Heart left ventricle (tissue), 16 donors: ENCODE results near the gene MXI1. TPM values are rescaled to one million over a fixed set of nuclear protein-coding genes. Genes with fewer than 3 reads are reported as not detected.

ENCODE experiments used
- ATAC-seq, 4 donors: fragments of 200-7000 bp; cut with Tn5 transposase; one replicate each; pipeline ENCODE4 v1.9.1; 2020 to 2022; ENCODE audit warnings: moderate library complexity in 4 of 4, mild to moderate bottlenecking in 3 of 4, moderate number of reproducible peaks in 1 of 4
- DNase-seq, 5 donors: peaks; one replicate each; pipeline ENCODE4 v3.0.0-alpha.2; 2020
- H3K27ac ChIP-seq, 12 donors: fragments of 200-600 bp; sonication (generic) in 4 of 12; one replicate each; pipeline versions ENCODE4 v1.5.0 to v1.8.0; 2016 to 2022; ENCODE audit warnings: mild to moderate bottlenecking in 2 of 12
- H3K27me3 ChIP-seq, 9 donors: fragments of 200-600 bp; sonication (generic) in 2 of 9; one replicate each; pipeline versions ENCODE4 v1.5.1 to v1.8.0; 2016 to 2022; ENCODE audit warnings: mild to moderate bottlenecking in 3 of 9
- H3K36me3 ChIP-seq, 9 donors: fragments of 200-600 bp; sonication (generic) in 2 of 9; one replicate each; pipeline versions ENCODE4 v1.5.0 to v1.8.0; 2018 to 2022; ENCODE audit warnings: mild to moderate bottlenecking in 2 of 9
- H3K4me1 ChIP-seq, 12 donors: fragments of 200-600 bp; sonication (generic) in 4 of 12; one replicate each; pipeline versions ENCODE4 v1.5.0 to v1.8.0; 2016 to 2022; ENCODE audit warnings: mild to moderate bottlenecking in 3 of 12
- H3K4me3 ChIP-seq, 12 donors: fragments of 200-600 bp; sonication (generic) in 4 of 12; one replicate each; pipeline versions ENCODE4 v1.5.0 to v1.8.0; 2017 to 2022; ENCODE audit warnings: mild to moderate bottlenecking in 9 of 12, moderate library complexity in 4 of 12
- H3K9me3 ChIP-seq, 12 donors: fragments of 200-600 bp; sonication (generic) in 4 of 12; one replicate each; pipeline versions ENCODE4 v1.5.0 to v1.8.0; 2016 to 2022; ENCODE audit warnings: mild to moderate bottlenecking in 1 of 12
- POLR2A ChIP-seq, 2 donors: fragments of 450-650 bp; IDR thresholded peaks; one replicate each; pipeline ENCODE4 v1.6.1; 2017; ENCODE audit warnings: antibody characterized with exemption in 2 of 2, mild to moderate bottlenecking in 2 of 2, moderate library complexity in 2 of 2
- WGBS, 4 donors: extraction: QIAGEN DNeasy Blood & Tissue Kit in 2 of 4; methylation state at CpG; one replicate each; pipeline versions ENCODE4 v1.1.5 to v1.1.7; 2013 to 2018; 5-methylcytosine and 5-hydroxymethylcytosine counted together
- intact Hi-C, 10 donors: fragments of 100-400 bp; cut with DNase I; formaldehyde crosslinking; loops; one replicate each; pipeline versions ENCODE4 v1.11.1 to v1.14.2; 2022
- polyA plus RNA-seq, 2 donors: library from polyadenylated mRNA; stranded (reverse); fragments of 200-250 nt; gene quantifications; one replicate each; pipeline ENCODE4 v1.2.3, GENCODE V29; 2013
- total RNA-seq, 9 donors: library from RNA; depleted of rRNA in 2 of 9; stranded (reverse); fragments of >200 nt in 2 of 9; fragmentation: NEBNext Ultra II Directional in 3 of 9; extraction: Animal tissue kit (Norgen Biotek cat#: 25700) in 3 of 9; gene quantifications; one replicate each; pipeline versions ENCODE4 v1.1.0 to v1.2.4, GENCODE V29; 2016 to 2023
- TF ChIP-seq, protein P1 (sequence below), 12 donors: fragments of 200-600 bp; sonication (generic) in 4 of 12; IDR thresholded peaks; one replicate each; pipeline versions ENCODE4 v1.5.0 to v1.8.0; 2018 to 2022; ENCODE audit warnings: antibody characterized with exemption in 12 of 12, mild to moderate bottlenecking in 5 of 12
- donor health status: ischemic (EF 13 %, LVEDD 7.1; RV severe dilation, severe dysfunction).
- donor health status: healthy with polysubstance abuse.
- donor health status: DM: no; HTN: yes; CAD: no.
- donor health status: DM: no; HTN: no; CAD: no.
- donor health status: ischemic (EF 25% LVEDD 6.9; RV normal size, moderate dysfunction).
- donor health status: ischemic (EF 25% LVEDD 5.7; RV mildly dilated, moderate dysfunction).
- donor health status: healthy.
- donor health status: DM: yes; HTN: yes; CAD: no.
- donor health status: ischemic (EF 35%, LVEDD 5.7; RV mildly dilated, moderate dysfunction).
- donor health status: nonischemic (EF 11% LVEDD 7.7; RV severe dilation, severe dysfunction).
- donor health status: DM: yes; HTN: yes; CAD: no.
- donor health status: PGD.
- donor health status: ischemic (EF 29% LVEDD 5.4; RV normal size, mild dysfunction).
- donor health status: nonischemic (EF 23%, LVEDD 6.1; RV moderate dilation, normal function).

The MXI1 gene
- total and polyA plus RNA-seq, 11 donors, result 20.3 to 83.2 (median 60.6) TPM

DNA sequence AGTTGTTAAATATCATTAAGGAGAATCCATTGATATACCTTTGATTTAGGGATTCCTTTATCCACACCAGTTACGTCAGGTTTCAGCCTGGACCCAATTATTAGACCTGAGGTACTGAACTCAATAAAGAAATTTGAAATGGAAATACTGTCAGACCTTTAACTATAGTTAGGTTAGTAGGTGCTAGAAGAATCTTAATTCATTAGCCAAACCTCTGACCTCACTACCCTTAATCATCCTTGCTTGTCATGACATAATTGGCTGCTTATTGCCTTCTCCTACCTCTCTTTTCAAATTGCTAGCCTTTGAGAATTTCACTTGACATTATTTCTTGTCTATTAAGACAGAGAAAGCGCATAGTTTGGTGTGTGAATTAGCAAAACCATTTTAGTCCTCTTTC is 70.2 kb downstream of the MXI1 start:
- no peak overlapping the region for H3K4me3 ChIP-seq
- TF ChIP-seq, protein P1, sequence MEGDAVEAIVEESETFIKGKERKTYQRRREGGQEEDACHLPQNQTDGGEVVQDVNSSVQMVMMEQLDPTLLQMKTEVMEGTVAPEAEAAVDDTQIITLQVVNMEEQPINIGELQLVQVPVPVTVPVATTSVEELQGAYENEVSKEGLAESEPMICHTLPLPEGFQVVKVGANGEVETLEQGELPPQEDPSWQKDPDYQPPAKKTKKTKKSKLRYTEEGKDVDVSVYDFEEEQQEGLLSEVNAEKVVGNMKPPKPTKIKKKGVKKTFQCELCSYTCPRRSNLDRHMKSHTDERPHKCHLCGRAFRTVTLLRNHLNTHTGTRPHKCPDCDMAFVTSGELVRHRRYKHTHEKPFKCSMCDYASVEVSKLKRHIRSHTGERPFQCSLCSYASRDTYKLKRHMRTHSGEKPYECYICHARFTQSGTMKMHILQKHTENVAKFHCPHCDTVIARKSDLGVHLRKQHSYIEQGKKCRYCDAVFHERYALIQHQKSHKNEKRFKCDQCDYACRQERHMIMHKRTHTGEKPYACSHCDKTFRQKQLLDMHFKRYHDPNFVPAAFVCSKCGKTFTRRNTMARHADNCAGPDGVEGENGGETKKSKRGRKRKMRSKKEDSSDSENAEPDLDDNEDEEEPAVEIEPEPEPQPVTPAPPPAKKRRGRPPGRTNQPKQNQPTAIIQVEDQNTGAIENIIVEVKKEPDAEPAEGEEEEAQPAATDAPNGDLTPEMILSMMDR (IDR thresholded peaks at IDR 0.05), result no peak
- no peak for TF ChIP-seq POLR2A (IDR thresholded peaks at IDR 0.05)
- no peak for ATAC-seq
- DNase-seq, result no peak
- H3K27me3 ChIP-seq, result no peaks in the 10 kb centered on the region
- intact Hi-C loops, result loop anchor here (1.0 to 10.0 kb wide), 10 partner anchors 50 to 395 kb away; partner anchors contain the start of genes MXI1 (in 5 of the 10) and ADD3 (in 1 of the 10)
- peaks cover 0 to 28% (median 10%) of the 10 kb centered on the region in 9 donors for H3K36me3 ChIP-seq
- peak overlapping the region in 5 of 12 donors; percentile 6 to 52 (median 18) for H3K27ac ChIP-seq
- H3K4me1 ChIP-seq, result peaks cover 5 to 79% (median 49%) of the 10 kb centered on the region in 12 donors
- H3K9me3 ChIP-seq, result no peaks in the 10 kb centered on the region
- 93 to 99% (median 96%) methylated on average over 2 of the region's 2 CpGs for WGBS, 4 donors

GRCh38 chr10:110278562-110279406 is 71.4 kb downstream of the MXI1 start:
- peak overlapping the region in 9 of 12 donors; percentile 2 to 52 (median 26) for H3K27ac ChIP-seq
- intact Hi-C loops, result loop anchor here (1.0 to 10.0 kb wide), 14 partner anchors 51 to 396 kb away; partner anchors contain the start of genes MXI1 (in 5 of the 10) and ADD3 (in 1 of the 10)
- H3K27me3 ChIP-seq, result no peaks in the 10 kb centered on the region
- peaks cover 0 to 30% (median 13%) of the 10 kb centered on the region in 9 donors for H3K36me3 ChIP-seq
- no peak for TF ChIP-seq POLR2A (IDR thresholded peaks at IDR 0.05)
- TF ChIP-seq, protein P1 (IDR thresholded peaks at IDR 0.05), result no peak
- peaks cover 5 to 71% (median 42%) of the 10 kb centered on the region in 12 donors for H3K4me1 ChIP-seq
- no peak for DNase-seq
- no peaks in the 10 kb centered on the region for H3K9me3 ChIP-seq
- peak overlapping the region in 1 of 12 donors; percentile 27 for H3K4me3 ChIP-seq
- ATAC-seq, result no peak
- WGBS, 4 donors, result 60 to 63% (median 62%) methylated on average over 7 of the region's 7 CpGs

GRCh38 chr10:110279407-110279986 is 72.1 kb downstream of the MXI1 start:
- ATAC-seq (peak; percentile 39 to 75 (median 69)), DNase-seq (peak in 4 of 5 donors; percentile 34 to 57 (median 50))
- no peaks in the 10 kb centered on the region for H3K27me3 ChIP-seq
- peaks cover 0 to 37% (median 20%) of the 10 kb centered on the region in 9 donors for H3K36me3 ChIP-seq
- H3K9me3 ChIP-seq, result no peaks in the 10 kb centered on the region
- no peak for TF ChIP-seq POLR2A (IDR thresholded peaks at IDR 0.05)
- TF ChIP-seq, protein P1 (IDR thresholded peaks at IDR 0.05), result peak; percentile 62 to 90 (median 81)
- H3K27ac ChIP-seq, result peak overlapping the region in 8 of 12 donors; percentile 2 to 46 (median 26)
- peak overlapping the region in 1 of 12 donors; percentile 27 for H3K4me3 ChIP-seq
- peaks cover 0 to 64% (median 35%) of the 10 kb centered on the region in 12 donors for H3K4me1 ChIP-seq
- intact Hi-C loops, result loop anchor here (1.0 to 10.0 kb wide), 14 partner anchors 52 to 397 kb away; partner anchors contain the start of genes MXI1 (in 5 of the 10) and ADD3 (in 1 of the 10)
- 22 to 28% (median 26%) methylated on average over 6 of the region's 6 CpGs for WGBS, 4 donors
